ENCODE measurements around the gene USP5.

The USP5 gene, protein sequence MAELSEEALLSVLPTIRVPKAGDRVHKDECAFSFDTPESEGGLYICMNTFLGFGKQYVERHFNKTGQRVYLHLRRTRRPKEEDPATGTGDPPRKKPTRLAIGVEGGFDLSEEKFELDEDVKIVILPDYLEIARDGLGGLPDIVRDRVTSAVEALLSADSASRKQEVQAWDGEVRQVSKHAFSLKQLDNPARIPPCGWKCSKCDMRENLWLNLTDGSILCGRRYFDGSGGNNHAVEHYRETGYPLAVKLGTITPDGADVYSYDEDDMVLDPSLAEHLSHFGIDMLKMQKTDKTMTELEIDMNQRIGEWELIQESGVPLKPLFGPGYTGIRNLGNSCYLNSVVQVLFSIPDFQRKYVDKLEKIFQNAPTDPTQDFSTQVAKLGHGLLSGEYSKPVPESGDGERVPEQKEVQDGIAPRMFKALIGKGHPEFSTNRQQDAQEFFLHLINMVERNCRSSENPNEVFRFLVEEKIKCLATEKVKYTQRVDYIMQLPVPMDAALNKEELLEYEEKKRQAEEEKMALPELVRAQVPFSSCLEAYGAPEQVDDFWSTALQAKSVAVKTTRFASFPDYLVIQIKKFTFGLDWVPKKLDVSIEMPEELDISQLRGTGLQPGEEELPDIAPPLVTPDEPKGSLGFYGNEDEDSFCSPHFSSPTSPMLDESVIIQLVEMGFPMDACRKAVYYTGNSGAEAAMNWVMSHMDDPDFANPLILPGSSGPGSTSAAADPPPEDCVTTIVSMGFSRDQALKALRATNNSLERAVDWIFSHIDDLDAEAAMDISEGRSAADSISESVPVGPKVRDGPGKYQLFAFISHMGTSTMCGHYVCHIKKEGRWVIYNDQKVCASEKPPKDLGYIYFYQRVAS

DNA sequence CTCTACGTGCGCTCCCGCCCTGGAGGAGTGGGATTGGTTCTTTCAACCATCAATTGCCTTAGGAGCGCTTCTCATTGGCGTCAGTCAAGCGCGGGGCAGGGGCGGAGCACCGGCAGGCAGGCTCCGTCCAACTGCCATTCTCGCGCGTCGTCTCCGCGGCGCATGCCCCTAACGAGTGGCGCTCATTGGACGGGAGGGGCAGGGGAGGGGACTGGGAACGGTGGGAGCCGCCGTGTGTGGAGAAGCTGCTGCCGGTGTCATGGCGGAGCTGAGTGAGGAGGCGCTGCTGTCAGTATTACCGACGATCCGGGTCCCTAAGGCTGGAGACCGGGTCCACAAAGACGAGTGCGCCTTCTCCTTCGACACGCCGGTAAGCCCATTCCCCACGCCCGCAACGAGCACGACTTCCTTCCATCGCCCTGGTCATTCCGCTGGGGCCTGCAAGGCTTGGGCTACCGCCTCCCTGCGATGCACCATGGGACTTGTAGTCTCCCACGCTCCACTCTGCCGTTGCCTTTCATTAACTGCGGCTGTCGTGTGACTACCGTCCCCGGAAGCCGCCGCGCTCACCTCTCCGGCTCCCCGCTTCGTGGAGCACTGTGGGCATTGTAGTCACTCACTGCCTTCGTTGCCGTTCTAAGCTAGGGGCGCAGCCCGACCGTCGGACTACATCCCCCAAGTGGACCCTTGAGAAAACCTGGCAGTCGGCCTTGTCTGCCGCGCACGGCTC is at the start of gene USP5:
Gene USP5, plus strand, starts transcription at position 230 of the 730 bp plus-strand sequence. Its CDS starts 30 bp downstream, at position 260.
- peak; percentile 98 for DNase-seq (ENCODE audit: low spot score)

DNA sequence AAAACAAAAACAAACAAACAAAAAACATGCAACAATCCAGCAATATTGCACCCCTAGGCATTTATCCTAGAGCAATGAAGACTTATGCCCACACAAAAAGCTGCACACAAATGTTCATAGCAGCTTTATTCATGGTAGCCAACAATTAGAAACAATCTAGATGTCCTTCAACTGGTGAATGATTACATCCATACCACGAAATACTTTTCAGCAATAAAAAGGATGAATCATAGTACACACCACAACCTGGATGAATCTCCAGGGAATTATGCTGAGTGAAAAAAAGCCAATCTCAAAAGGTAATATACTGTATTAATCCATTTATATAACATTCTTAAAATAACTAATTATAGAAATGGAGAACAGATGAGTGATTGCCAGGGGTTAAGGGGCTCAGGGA is 44.8 kb upstream of the USP5 start:
- DNase-seq (ENCODE audit: low spot score), result no peak

DNA sequence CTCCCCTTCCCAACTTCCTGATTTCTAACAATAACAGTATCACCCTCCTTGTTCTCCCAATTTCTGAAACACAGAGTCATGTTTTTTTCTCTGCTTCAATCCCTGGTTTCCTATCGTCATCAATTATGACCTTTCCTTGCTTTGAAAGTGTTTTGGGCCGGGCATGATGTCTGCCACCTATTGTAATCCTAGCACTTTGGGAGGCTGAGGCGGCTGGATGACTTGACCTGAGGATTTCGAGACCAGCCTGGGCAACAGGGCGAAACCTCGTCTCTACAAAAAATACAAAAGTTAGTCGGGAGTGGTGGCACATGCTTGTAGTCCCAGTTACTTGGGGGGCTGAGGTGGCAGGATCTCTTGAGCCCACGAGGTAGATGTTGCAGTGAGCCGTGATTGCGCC is 42.9 kb upstream of the USP5 start:
- DNase-seq (ENCODE audit: low spot score), result no peak

DNA sequence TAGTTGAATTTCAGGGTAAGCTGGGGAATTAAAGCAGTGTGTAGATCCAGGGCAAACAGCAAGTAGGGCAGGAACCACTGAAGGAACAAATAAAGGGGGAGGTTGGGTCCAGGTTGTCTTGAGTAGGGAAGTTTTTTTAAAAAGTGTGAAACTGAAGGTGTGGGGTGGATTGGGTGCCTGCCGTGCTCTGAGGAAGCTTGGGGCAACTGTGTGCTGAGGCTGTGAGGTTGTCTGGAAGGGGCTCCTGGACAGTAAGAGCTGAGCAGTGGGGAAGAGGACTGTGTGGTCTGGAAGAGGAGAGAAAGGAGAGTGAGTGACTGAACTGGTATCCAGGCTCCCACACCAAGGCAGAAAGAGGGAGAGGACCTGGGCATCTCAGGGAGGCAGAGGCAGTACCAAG is 41.2 kb upstream of the USP5 start:
- no peak for DNase-seq (ENCODE audit: low spot score)

DNA sequence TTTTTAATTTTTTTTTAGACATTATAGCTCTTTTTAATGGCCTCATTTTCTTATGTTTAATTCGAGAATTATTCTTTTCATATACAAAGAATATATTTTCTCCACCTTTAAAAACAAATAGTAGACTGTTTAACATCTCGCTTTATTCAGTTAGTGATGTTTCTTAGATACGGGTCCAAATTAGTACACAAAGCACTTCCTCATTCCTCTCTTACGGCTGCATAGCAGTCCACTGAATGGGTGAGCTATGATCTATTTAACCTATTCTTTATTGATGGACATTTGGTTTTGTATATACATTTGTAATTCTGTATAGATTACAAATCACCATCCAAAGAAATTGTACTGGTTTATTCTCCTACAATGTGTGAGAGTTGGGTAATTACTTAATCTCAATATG is 38.6 kb upstream of the USP5 start:
- no peak for DNase-seq (ENCODE audit: low spot score)

DNA sequence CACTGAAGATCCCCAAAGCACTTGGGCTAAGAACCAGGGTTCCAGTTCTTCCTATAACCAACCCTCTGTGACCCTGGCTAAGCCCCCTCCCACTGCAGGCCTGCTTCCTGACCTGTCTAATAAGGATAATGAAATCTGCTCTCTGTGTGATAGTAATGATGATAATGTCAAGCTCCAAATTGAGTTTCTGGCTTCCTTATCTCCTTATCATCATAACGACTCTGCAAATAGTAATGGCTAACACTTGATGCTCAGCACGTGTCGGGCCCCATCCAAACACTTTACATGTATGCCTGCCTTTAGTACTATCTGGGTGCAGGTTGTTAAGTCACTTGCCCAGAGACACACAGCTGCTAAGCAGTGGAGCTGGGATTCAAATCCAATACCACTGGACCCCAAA is 35.4 kb upstream of the USP5 start:
- no peak for DNase-seq (ENCODE audit: low spot score)

DNA sequence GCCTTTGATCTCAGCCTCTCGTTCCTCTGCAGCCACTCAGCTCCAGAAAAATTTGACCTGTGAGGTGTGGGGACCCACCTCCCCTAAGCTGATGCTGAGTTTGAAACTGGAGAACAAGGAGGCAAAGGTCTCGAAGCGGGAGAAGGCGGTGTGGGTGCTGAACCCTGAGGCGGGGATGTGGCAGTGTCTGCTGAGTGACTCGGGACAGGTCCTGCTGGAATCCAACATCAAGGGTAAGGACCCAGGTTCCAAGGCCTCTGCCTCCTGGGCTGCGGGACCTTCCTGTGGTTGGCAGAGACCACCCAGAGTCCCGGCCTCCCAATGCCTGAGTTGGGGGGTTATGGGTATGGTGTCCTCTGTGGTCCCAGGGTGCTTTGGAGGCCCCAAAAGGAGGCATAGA is 34.9 kb upstream of the USP5 start:
- DNase-seq (ENCODE audit: low spot score), result no peak

DNA sequence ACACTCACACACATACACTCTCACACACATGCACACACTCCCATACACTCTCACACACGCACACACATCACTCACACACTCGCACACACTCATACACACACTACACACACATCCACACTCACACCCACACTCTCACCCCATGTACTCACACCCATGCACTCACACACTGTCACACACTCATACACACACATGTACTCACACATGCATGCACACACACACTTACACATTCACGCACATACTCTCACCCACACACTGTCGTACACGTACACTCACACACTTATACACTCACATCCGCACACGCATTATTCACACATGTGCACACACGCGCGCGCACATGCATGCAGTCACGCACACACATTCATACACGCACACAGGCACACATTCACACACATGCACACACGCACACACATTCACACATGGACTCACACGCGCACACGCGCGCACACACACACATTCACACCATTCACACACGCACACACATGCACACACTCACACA is 34.2 kb upstream of the USP5 start:
- DNase-seq (ENCODE audit: low spot score), result no peak

DNA sequence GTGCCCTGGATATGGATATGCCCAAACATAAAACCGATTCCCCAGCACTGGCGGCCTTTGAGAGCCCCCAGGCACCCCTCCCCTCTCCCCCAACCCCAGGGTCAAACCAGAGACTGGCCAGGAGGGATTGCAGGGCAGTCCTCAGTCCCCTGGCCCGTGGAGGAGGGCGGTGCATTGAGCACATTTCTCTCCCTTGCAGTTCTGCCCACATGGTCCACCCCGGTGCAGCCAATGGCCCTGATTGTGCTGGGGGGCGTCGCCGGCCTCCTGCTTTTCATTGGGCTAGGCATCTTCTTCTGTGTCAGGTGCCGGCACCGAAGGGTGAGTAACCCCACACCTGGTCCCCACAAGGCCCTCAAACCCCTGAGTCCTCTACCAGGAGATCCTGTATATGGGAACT is 33.7 kb upstream of the USP5 start:
- DNase-seq (ENCODE audit: low spot score), result no peak

DNA sequence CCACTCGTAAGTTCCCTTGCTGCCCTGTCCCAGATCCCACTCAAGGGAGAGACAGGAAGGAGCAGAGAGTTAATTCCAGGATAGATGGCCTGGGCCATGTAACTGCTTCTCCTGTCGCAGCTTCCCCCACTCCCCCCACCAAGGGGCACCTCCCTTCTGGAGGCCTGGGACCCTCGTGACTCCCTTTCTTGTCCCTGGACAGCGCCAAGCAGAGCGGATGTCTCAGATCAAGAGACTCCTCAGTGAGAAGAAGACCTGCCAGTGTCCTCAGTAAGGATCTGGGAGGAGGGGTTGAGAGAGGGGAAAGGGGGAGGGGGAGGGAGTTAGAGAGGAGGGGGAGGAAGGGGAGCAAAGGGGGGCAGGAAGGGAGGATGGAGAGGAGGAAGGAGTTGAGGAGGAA is 33.3 kb upstream of the USP5 start:
- no peak for DNase-seq (ENCODE audit: low spot score)

DNA sequence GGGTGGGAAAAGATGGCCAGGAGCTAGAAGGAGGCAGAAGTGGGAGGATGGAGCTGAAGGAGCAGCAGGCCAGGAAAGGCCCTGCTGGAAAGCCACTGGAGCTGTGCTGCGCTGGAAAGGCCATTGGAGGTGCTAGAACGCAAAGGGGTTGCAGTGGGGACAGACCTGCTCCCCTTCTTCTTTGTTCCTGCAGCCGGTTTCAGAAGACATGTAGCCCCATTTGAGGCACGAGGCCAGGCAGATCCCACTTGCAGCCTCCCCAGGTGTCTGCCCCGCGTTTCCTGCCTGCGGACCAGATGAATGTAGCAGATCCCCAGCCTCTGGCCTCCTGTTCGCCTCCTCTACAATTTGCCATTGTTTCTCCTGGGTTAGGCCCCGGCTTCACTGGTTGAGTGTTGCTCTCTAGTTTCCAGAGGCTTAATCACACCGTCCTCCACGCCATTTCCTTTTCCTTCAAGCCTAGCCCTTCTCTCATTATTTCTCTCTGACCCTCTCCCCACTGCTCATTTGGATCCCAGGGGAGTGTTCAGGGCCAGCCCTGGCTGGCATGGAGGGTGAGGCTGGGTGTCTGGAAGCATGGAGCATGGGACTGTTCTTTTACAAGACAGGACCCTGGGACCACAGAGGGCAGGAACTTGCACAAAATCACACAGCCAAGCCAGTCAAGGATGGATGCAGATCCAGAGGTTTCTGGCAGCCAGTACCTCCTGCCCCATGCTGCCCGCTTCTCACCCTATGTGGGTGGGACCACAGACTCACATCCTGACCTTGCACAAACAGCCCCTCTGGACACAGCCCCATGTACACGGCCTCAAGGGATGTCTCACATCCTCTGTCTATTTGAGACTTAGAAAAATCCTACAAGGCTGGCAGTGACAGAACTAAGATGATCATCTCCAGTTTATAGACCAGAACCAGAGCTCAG is 32.6 kb upstream of the USP5 start:
- no peak for DNase-seq (ENCODE audit: low spot score)

DNA sequence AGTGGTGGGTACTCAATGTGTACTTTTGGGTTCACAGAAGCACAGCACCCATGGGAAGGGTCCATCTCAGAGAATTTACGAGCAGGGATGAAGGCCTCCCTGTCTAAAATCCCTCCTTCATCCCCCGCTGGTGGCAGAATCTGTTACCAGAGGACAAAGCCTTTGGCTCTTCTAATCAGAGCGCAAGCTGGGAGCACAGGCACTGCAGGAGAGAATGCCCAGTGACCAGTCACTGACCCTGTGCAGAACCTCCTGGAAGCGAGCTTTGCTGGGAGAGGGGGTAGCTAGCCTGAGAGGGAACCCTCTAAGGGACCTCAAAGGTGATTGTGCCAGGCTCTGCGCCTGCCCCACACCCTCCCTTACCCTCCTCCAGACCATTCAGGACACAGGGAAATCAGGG is 31.8 kb upstream of the USP5 start:
- DNase-seq (ENCODE audit: low spot score), result no peak

DNA sequence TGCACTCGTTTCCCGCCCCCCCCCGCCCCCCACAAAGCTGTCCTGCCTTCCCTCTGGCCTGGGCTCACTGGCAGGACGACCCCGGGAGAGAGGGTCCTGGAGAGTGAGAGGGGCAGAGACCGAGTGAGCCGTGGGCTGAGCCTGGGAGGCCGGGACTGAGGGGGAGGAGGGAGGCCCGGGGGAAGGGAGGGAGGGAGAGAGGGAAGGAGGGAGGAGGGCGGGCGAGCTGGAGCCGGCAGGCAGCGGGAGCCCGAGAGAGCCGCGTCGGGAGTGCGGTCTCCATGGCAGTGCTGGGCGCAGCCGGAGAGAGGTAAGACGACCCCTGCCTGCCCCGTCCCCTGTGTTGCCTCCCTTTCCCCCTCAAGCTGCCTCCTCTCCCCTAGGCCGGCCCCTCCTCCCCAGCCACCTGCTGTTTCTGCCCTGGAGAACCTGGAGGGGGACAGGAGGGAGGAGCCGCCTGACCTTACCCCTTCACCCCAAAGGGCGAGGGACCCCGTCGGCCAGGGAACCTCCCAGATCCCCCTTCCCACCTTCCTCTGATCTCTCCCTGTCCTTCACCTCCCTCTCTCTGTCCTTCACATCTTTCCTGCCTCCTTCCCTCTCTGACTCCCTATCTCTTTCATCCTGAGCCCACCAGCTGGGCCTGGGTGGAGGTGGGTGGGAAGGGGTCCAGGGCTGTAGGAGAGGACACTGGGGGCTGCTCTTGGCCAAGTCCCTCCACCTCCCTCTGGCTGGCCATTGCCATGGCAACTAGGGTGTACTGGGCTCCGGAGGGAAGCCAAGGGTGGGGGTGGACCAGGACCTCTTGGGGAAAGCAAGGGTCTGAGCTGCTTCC is 30.1 kb upstream of the USP5 start, which contains the start of gene GPR162:
Gene GPR162, plus strand, starts transcription at position 231 of the 835 bp plus-strand sequence. CDS start 2,078 bp downstream, outside the sequence.
- DNase-seq (ENCODE audit: low spot score), result no peak

DNA sequence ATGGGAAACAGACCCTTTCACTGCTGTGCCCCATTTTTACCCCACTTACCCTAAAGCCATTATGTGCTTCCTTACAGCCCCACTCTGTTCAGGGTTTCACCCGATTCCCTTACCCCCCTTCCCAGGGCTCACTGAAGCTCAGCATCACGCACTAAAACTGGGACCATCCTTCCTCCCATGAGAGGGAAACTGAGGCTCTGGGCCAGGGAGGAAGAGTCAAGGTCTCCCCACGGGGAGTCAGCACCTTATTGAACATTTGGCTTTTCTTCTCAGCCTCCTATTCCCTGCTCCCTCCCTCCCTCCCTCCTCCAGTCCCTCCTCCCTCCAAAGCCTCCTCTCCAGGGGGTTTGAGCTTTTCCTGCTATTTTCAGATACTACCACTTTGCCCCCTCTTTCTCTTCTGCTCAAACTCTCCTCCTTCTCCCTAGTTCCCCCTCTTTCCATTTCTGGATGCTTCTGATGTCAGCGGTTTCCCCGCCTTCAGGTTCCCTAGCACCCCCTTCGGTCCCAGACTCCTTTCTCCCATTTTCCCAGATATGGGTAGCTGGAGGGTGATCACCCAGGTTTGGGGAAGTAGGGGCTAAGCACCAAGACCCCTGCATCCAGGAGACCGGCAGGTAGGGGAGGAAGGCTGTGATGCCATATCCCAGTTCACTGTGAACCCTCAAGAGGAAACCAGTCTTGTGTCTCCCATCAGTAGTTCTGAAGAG is 29.4 kb upstream of the USP5 start:
- DNase-seq (ENCODE audit: low spot score), result no peak

DNA sequence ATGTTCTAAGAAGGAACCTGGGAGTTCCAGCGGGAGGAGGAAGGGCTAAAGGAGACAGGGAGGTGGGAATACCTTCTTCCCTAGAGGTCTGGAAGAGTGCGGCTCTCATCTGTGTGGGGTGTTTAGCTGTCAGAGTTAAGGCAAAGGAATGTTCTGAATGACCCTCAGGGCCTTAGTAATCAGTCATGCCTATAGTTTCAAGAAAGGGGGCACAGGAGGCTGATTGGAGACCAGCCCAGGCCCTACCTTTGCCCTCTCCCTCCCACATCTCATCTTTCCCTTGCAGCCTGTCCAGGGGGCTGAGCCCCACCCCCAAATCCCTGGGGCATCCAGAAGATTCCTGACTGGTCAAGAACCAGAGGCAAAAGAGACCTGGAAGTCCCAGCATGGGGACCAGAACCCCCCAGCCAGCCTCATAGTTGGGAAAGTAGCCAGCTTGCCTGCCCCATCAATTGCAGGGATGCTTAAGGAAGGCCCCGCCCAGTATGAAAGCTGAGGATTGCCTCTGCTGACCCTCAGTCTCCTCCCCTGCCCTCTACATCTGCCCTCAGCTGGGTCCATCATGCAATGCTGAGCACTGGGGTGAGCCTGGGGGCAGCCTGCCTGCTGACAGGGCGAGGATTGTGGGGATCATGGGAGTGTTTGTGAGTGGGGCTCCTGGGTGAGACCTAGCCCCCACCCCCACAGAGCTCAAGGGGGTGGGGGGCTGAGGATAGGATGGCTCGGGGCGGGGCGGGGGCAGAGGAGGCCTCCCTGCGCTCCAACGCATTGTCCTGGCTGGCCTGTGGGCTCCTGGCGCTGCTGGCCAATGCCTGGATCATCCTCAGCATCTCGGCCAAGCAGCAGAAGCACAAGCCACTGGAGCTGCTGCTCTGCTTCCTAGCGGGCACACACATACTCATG is 28.5 kb upstream of the USP5 start:
- DNase-seq (ENCODE audit: low spot score), result no peak

DNA sequence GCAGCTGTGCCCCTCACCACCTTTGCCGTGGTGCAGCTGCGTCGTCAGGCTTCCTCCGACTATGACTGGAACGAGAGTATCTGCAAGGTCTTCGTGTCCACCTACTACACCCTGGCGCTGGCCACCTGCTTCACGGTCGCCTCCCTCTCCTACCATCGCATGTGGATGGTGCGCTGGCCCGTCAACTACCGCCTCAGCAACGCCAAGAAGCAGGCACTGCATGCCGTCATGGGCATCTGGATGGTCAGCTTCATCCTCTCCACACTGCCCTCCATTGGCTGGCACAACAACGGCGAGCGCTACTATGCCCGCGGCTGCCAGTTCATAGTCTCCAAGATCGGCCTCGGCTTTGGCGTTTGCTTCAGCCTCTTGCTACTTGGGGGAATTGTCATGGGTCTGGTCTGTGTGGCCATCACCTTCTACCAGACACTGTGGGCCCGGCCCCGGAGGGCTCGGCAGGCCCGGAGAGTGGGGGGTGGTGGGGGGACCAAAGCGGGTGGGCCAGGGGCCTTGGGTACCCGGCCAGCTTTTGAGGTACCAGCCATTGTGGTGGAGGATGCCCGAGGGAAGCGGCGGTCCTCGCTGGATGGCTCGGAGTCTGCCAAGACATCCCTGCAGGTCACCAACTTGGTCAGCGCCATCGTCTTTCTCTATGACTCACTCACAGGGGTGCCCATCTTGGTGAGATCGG is 27.7 kb upstream of the USP5 start:
- no peak for DNase-seq (ENCODE audit: low spot score)

DNA sequence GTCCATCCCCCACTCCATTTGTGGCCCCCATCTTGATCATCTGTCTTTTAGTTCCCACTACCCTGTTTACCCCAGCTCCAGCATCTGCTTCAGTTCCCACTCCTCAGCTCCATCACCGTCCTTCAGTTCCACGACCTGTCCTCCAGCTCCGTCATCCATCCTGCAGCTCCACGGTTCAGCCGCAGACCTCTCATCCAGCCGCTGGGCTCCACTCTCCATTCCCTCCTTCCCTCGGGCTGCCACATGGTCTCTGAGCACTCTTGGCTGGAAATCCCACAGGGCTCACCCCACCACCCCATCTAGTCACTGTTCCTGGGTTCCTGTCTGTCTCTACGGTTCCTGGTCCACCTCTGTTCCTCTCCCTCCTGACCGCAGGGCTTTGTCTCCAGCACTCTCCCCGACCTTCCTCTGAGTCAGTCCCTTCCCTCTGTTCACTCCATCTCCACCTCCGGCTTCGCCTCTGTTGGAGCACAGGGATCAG is 27.0 kb upstream of the USP5 start:
- no peak for DNase-seq (ENCODE audit: low spot score)

Measured in germinal center (tissue), 1 donor.